GM23338 (cell line): ENCODE measurements around the gene TNFRSF11A. TPM values are rescaled to one million over a fixed set of nuclear protein-coding genes. Genes with fewer than 3 reads are reported as not detected.

Experiments
- ATAC-seq: fragments of 200-7000 bp; cut with Tn5 transposase; 3 replicates; pipeline ENCODE4 v1.9.1; 2020
- DNase-seq: peaks from one replicate; pipeline ENCODE4 v3.0.0-alpha.2; 2015; ENCODE audit warnings: low spot score
- H2AFZ ChIP-seq: fragments of 200-600 bp; sonication (generic); 2 replicates; pipeline ENCODE4 v1.8.0; 2016; ENCODE audit warnings: antibody characterized with exemption, mild to moderate bottlenecking, moderate library complexity
- H3F3A ChIP-seq: fragments of 200-600 bp; sonication (generic); replicated peaks from 2 replicates; pipeline ENCODE4 v1.8.0; 2017; ENCODE audit warnings: antibody characterized with exemption, mixed run types, low read depth
- H3K27ac ChIP-seq: fragments of 200-600 bp; sonication (generic); 2 replicates; pipeline ENCODE4 v1.6.1; 2016; ENCODE audit warnings: low read depth
- H3K27me3 ChIP-seq: fragments of 200-600 bp; sonication (generic); 2 replicates; pipeline ENCODE4 v1.8.0; 2016; ENCODE audit warnings: mild to moderate bottlenecking, mixed run types, moderate library complexity; ENCODE audit not compliant: insufficient read depth
- H3K36me3 ChIP-seq: fragments of 200-600 bp; sonication (generic); 2 replicates; pipeline ENCODE4 v1.8.0; 2016; ENCODE audit warnings: mild to moderate bottlenecking; ENCODE audit not compliant: insufficient read depth
- H3K4me1 ChIP-seq: fragments of 200-600 bp; sonication (generic); 2 replicates; pipeline ENCODE4 v1.8.0; 2016; ENCODE audit warnings: mild to moderate bottlenecking, moderate library complexity; ENCODE audit not compliant: insufficient read depth
- H3K4me2 ChIP-seq: fragments of 200-600 bp; sonication (generic); 2 replicates; pipeline ENCODE4 v1.7.1; 2017; ENCODE audit warnings: mixed run types
- H3K4me3 ChIP-seq: fragments of 200-600 bp; sonication (generic); 2 replicates; pipeline ENCODE4 v1.6.1; 2016; ENCODE audit warnings: mixed run types
- H3K79me2 ChIP-seq: fragments of 200-600 bp; sonication (generic); replicated peaks from 2 replicates; pipeline ENCODE4 v1.8.0; 2017; ENCODE audit warnings: mild to moderate bottlenecking; ENCODE audit not compliant: insufficient read depth
- H3K9me2 ChIP-seq: fragments of 200-600 bp; sonication (generic); 2 replicates; pipeline ENCODE4 v1.8.0; 2017; ENCODE audit not compliant: insufficient read depth
- H4K20me1 ChIP-seq: fragments of 200-600 bp; sonication (generic); replicated peaks from 2 replicates; pipeline ENCODE4 v1.8.0; 2017; ENCODE audit warnings: mild to moderate bottlenecking; ENCODE audit not compliant: insufficient read depth
- H3K27ac Mint-ChIP-seq: 2 replicates; pipeline ENCODE4 v1.8.0; 2020; ENCODE audit warnings: inconsistent platforms, mild to moderate bottlenecking, moderate library complexity, mixed read lengths
- H3K27me3 Mint-ChIP-seq: 3 replicates; pipeline ENCODE4 v1.8.0; 2022; ENCODE audit warnings: low read depth, mild to moderate bottlenecking, moderate library complexity, mixed read lengths, inconsistent platforms; ENCODE audit not compliant: insufficient read depth, poor library complexity
- H3K36me3 Mint-ChIP-seq: 3 replicates; pipeline ENCODE4 v1.8.0; 2021; ENCODE audit warnings: low read depth, mild to moderate bottlenecking, inconsistent platforms, moderate library complexity, mixed read lengths
- H3K4me1 Mint-ChIP-seq: 3 replicates; pipeline ENCODE4 v1.8.0; 2020; ENCODE audit warnings: mild to moderate bottlenecking, inconsistent platforms, mixed read lengths
- H3K4me3 Mint-ChIP-seq: 3 replicates; pipeline ENCODE4 v1.8.0; 2021; ENCODE audit warnings: moderate library complexity, mild to moderate bottlenecking, inconsistent platforms, mixed read lengths
- H3K9me3 Mint-ChIP-seq: 3 replicates; pipeline ENCODE4 v1.8.0; 2020; ENCODE audit warnings: moderate library complexity, mild to moderate bottlenecking, inconsistent platforms, mixed read lengths
- CREB1 ChIP-seq: fragments of 250-450 bp; sonication (Bioruptor Pico); IDR thresholded peaks from 2 replicates; pipeline ENCODE4 v1.5.0; 2020; ENCODE audit warnings: low read depth, mild to moderate bottlenecking, moderate library complexity
- CTCF ChIP-seq, 2 experiments: fragments of 200-600 bp in 1 of 2; sonication (generic) in 1 of 2; conservative IDR thresholded peaks; 2 replicates each; pipeline versions ENCODE4 v1.5.1 to v1.6.1; 2016 to 2017; ENCODE audit warnings: antibody characterized with exemption in 2 of 2, low read depth in 2 of 2, mild to moderate bottlenecking in 2 of 2, moderate library complexity in 1 of 2
- ETS1 ChIP-seq: IDR thresholded peaks from 2 replicates; pipeline ENCODE4 v1.6.1; 2016; ENCODE audit warnings: antibody characterized with exemption
- EZH2 ChIP-seq: fragments of 200-600 bp; sonication (generic); IDR thresholded peaks from one replicate; pipeline ENCODE4 v1.8.0; 2017; ENCODE audit warnings: antibody characterized with exemption, mild to moderate bottlenecking, low read depth; ENCODE audit not compliant: unreplicated experiment
- EZH2phosphoT487 ChIP-seq: fragments of 200-600 bp; sonication (generic); IDR thresholded peaks from one replicate; pipeline ENCODE4 v1.8.1; 2018; ENCODE audit warnings: antibody characterized with exemption; ENCODE audit not compliant: unreplicated experiment
- JUNB ChIP-seq: IDR thresholded peaks from one replicate; pipeline ENCODE4 v1.6.1; 2016; ENCODE audit warnings: antibody characterized with exemption; ENCODE audit not compliant: unreplicated experiment
- NANOG ChIP-seq: IDR thresholded peaks from 2 replicates; pipeline ENCODE4 v1.6.1; 2016; ENCODE audit warnings: antibody characterized with exemption, borderline replicate concordance
- POLR2AphosphoS5 ChIP-seq: IDR thresholded peaks from 2 replicates; pipeline ENCODE4 v1.6.1; 2016; ENCODE audit warnings: antibody characterized with exemption, low read depth
- REST ChIP-seq: IDR thresholded peaks from one replicate; pipeline ENCODE4 v1.6.1; 2018; ENCODE audit warnings: antibody characterized with exemption; ENCODE audit not compliant: unreplicated experiment
- STAT1 ChIP-seq: IDR thresholded peaks from one replicate; pipeline ENCODE4 v1.6.1; 2016; ENCODE audit warnings: antibody characterized with exemption; ENCODE audit not compliant: unreplicated experiment
- ZNF114 ChIP-seq: fragments of 250-450 bp; sonication (Bioruptor Pico); IDR thresholded peaks from 2 replicates; pipeline ENCODE4 v1.5.0; 2020; ENCODE audit warnings: mild to moderate bottlenecking, moderate library complexity
- ZNF331 ChIP-seq: fragments of 250-450 bp; sonication (Bioruptor Pico); IDR thresholded peaks from 2 replicates; pipeline ENCODE4 v1.5.0; 2020; ENCODE audit warnings: low read depth, mild to moderate bottlenecking, moderate library complexity
- ZNF462 ChIP-seq: fragments of 250-450 bp; sonication (Bioruptor Pico); IDR thresholded peaks from 2 replicates; pipeline ENCODE4 v1.5.0; 2020; ENCODE audit warnings: mild to moderate bottlenecking, moderate library complexity
- polyA plus RNA-seq: library from polyadenylated mRNA; unstranded; fragments of >200 nt; fragmentation: Nextera tagmentation; extraction: Ambion mirVana; gene quantifications from 2 replicates; pipeline ENCODE4 v1.2.1, GENCODE V29; 2016
- total RNA-seq: library from RNA; depleted of rRNA; stranded (reverse); fragments of >200 nt; shearing (Covaris generic); gene quantifications from 2 replicates; pipeline ENCODE4 v1.2.3, GENCODE V29; 2014

TNFRSF11A gene
- total and polyA plus RNA-seq, 2 experiments from 2014 or later = 3.8 to 7.3 TPM

- TF ChIP-seq ZNF331 (CRISPR knock-in tag) (no peak), ZNF462 (CRISPR knock-in tag) (no peak), POLR2AphosphoS5 (no peak), CREB1 (no peak), STAT1 (no peak), EZH2phosphoT487 (no peak), CTCF (conservative IDR thresholded peaks at IDR 0.05; ENCODE audit: low read depth in 2 of 2) (no peak), EZH2 (no peak), ETS1 (no peak), NANOG (no peak), JUNB (no peak), REST (no peak), ZNF114 (no peak)
- Histone ChIP-seq H3K9me2 (no peaks in the 10 kb centered on the region), H3K27ac (peak overlapping the region; percentile 21; the same call in 1 of the 2 replicates), H4K20me1 (no peaks in the 10 kb centered on the region; the same call in 1 of the 2 replicates), H3K4me3 (peak overlapping the region; percentile 29), H3K27me3 (no peaks in the 10 kb centered on the region), H2AFZ (no peak overlapping the region), H3K79me2 (peaks cover 21% of the 10 kb centered on the region), H3K36me3 (no peaks in the 10 kb centered on the region), H3K4me1 (peaks cover 47% of the 10 kb centered on the region), H3K4me2 (peak overlapping the region; percentile 74), H3F3A (no peaks in the 10 kb centered on the region; the same call in none of the 2 replicates)
- DNase-seq (no peak), ATAC-seq (peak; percentile 61)
- Mint-ChIP-seq H3K27me3 (peaks cover 6% of the 10 kb centered on the region), H3K9me3 (no peaks in the 10 kb centered on the region; the same call in 2 of the 3 replicates), H3K36me3 (no peaks in the 10 kb centered on the region), H3K27ac (peak overlapping the region; percentile 17), H3K4me1 (peaks cover 56% of the 10 kb centered on the region), H3K4me3 (peak overlapping the region; percentile 67)
Observed at GRCh38 chr18:62338446-62339105, 13.5 kb downstream of the TNFRSF11A start.
